Muscle of leg (tissue), 11 donors: ENCODE results near the gene ZNF740. TPM values are rescaled to one million over a fixed set of nuclear protein-coding genes. Genes with fewer than 3 reads are reported as not detected.
"Not testable (repeated sequence)": the region's sequence is repeated elsewhere in the genome, so short reads cannot be mapped to it uniquely, and the experiment has no call there.

Experiments
- DNase-seq: peaks from one replicate; pipeline ENCODE4 v3.0.0; 2013
- H3K27ac ChIP-seq: one replicate; pipeline ENCODE4 v1.5.1; 2013; ENCODE audit warnings: mild to moderate bottlenecking, low read length, control low read depth
- H3K27me3 ChIP-seq: one replicate; pipeline ENCODE4 v1.6.1; 2013; ENCODE audit warnings: low read length; ENCODE audit not compliant: control insufficient read depth, insufficient read depth
- H3K36me3 ChIP-seq: one replicate; pipeline ENCODE4 v1.6.1; 2013; ENCODE audit warnings: low read length; ENCODE audit not compliant: control insufficient read depth, insufficient read depth
- H3K4me1 ChIP-seq: one replicate; pipeline ENCODE4 v1.6.1; 2013; ENCODE audit warnings: low read length; ENCODE audit not compliant: control insufficient read depth, insufficient read depth
- H3K4me3 ChIP-seq: one replicate; pipeline ENCODE4 v1.5.1; 2013; ENCODE audit warnings: low read length, control low read depth
- H3K9me3 ChIP-seq: replicated peaks from 2 replicates; pipeline ENCODE4 v1.6.1; 2013; ENCODE audit warnings: low read depth, low read length; ENCODE audit not compliant: control insufficient read depth
- WGBS: methylation state at CpG from one replicate; pipeline ENCODE4 v1.1.5; 2013; ENCODE audit warnings: missing lambda C conversion rate; ENCODE audit not compliant: insufficient coverage; 5-methylcytosine and 5-hydroxymethylcytosine counted together
- polyA plus RNA-seq, 8 donors: library from polyadenylated mRNA; unstranded; fragments of 120-200 nt; gene quantifications; one replicate each; pipeline versions ENCODE4 v1.2.1 to v1.2.3, GENCODE V29; 2013; ENCODE audit warnings: inconsistent platforms in 1 of 8, low replicate concordance in 1 of 8; ENCODE audit not compliant: insufficient read length in 8 of 8, insufficient read depth in 1 of 8
- total RNA-seq: library from RNA; stranded (reverse); fragments of 120-200 nt; gene quantifications from one replicate; pipeline ENCODE4 v1.2.4, GENCODE V29; 2013

ZNF740 gene
- total and polyA plus RNA-seq, 9 donors, result 19.0 to 36.9 (median 27.6) TPM

DNA sequence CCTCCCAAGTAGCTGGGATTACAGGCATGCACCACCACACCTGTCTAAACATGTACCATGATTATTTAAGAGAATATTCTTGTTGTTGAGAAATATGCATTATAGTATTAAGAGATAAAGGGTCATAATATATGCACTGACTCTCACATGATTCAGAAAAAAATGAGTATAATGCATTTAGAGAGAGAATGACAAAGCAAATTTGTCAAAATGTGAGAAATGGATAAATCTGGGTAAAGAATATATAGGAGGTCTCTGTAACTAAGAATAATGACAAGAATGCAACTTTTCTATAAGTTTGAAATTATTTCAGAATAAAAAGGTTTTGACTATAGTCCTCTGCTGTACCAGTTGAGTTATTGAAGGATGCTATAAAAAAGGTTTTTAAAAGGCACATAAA is 28.1 kb upstream of the ZNF740 start:
- no peaks in the 10 kb centered on the region for H3K9me3 ChIP-seq
- no peak for DNase-seq
- H3K4me1 ChIP-seq, result no peaks in the 10 kb centered on the region
- no peaks in the 10 kb centered on the region for H3K36me3 ChIP-seq
- no peak overlapping the region for H3K4me3 ChIP-seq
- no peak overlapping the region for H3K27ac ChIP-seq
- no peaks in the 10 kb centered on the region for H3K27me3 ChIP-seq

DNA sequence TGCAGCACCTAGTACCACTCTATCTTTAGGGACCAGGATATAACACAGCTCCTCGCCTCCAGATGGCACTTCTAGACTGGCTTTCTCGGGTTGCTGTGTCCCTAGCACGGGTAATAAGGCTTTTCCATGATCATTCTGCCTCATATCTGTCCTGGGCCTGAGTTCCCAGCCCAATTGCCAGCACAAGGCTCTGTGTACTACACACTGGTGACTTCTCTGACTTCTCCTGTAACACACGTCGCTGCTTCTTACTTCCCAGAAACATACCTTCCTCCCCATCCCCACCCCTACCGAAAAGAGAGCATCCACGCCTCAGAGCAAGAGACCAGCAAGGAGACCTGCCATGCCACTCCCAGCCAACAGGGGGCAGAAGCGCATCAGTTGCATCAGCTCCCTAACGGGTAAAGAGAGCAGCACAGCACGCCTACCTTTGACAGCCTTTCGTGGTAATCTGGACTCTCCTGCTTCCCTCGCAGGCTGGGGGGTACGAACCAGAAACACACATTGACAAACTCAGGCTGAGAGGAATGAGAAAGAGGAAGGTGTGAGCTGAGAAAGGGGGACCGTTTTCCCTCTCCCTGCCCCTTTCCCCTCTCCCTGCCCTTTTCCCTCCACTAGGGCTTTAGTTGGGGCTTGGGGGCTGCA is 21.2 kb upstream of the ZNF740 start:
- WGBS, result 22% methylated on average over 9 of the region's 14 CpGs
- no peaks in the 10 kb centered on the region for H3K9me3 ChIP-seq
- peaks cover 20% of the 10 kb centered on the region for H3K36me3 ChIP-seq
- H3K4me3 ChIP-seq, result no peak overlapping the region
- peak; percentile 76 for DNase-seq
- H3K27ac ChIP-seq, result no peak overlapping the region
- peaks cover 3% of the 10 kb centered on the region for H3K4me1 ChIP-seq
- no peaks in the 10 kb centered on the region for H3K27me3 ChIP-seq

DNA sequence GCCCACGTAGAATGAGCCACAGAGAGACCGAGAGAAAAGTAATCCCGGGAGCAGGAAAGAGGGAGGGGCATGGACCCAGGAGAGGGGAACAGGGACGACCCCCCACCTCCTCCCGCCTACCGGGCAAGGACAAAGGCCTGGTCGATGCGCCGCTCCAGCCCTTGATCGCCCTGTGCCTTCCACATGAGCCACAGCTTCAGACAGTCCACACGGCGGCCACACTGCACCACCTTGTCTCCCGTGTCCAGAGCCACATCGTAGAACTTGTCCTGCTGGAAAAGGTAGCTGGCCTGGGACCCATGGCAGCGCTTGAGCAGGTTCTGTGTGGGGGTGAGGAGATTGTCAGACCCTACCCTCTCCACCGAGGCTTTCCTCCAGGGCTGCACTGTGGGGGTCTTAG is 20.5 kb upstream of the ZNF740 start:
- H3K9me3 ChIP-seq, result no peaks in the 10 kb centered on the region
- H3K36me3 ChIP-seq, result peaks cover 20% of the 10 kb centered on the region
- 82% methylated on average over 6 of the region's 16 CpGs for whole genome bisulfite sequencing
- no peaks in the 10 kb centered on the region for H3K27me3 ChIP-seq
- no peak overlapping the region for H3K27ac ChIP-seq
- H3K4me1 ChIP-seq, result peaks cover 3% of the 10 kb centered on the region
- no peak for DNase-seq
- no peak overlapping the region for H3K4me3 ChIP-seq

DNA sequence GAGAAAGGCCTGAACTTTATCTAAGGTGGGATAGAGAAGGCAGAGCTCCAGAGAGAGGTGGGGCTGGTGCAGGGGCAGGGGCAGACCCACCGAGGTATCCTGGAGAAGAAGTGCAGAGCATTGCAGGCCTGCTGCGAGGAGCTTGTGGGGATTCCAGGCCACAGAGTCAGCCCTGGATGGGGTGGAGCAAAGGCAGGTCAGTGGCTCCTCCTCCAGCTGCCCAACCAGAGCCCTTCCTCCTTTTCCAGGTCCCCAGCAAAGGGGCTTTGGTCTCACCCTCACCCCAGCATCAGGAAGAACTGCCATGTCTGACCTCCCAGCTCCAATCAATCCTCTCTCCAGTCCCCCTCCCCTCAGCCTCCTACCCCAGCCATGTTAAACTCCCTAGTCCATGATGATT is 19.8 kb upstream of the ZNF740 start:
- no peaks in the 10 kb centered on the region for H3K27me3 ChIP-seq
- H3K4me3 ChIP-seq, result no peak overlapping the region
- no peak overlapping the region for H3K27ac ChIP-seq
- H3K36me3 ChIP-seq, result peaks cover 20% of the 10 kb centered on the region
- WGBS, result no CpG with 5 or more reads among the region's 2 CpGs
- peaks cover 3% of the 10 kb centered on the region for H3K4me1 ChIP-seq
- no peak for DNase-seq
- H3K9me3 ChIP-seq, result no peaks in the 10 kb centered on the region

DNA sequence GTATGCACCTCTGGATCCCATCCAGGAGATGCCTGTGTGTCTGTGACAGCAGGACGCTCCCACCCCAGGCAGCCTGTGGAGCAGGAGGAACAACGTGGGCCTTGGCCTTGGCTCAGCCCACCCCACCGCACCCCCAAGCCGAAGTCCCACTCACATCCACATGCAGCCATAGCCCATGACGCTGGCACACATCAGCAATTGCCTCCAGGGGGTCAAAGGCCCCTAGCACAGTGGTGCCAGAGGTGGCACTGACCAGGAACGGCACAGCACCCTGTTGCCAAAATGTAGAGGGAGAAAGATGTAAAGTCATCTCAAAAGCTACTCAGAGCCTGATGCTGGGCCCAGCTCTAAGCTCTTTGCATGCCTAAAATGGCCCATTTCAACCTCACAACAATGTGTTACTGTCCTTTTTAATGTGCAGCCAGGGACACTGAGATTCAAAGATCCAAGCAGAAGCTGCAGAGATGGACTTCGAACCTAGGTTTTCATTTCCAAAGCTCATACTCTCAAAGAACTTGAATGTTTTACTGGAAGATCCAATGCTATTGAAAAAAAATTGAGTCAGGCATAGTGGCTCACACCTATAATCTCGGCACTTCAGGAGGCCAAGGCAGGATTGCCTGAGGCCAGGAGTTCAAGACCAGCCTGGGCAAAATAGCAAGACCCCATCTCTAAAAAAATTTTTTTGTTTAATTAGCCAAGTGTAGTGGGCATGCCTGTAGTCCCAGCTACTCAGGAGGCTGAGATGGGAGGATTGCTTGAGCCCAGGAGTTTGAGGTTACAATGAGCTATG is 19.2 kb upstream of the ZNF740 start:
- Histone ChIP-seq H3K4me1 (peaks cover 3% of the 10 kb centered on the region), H3K9me3 (no peaks in the 10 kb centered on the region), H3K27ac (no peak overlapping the region), H3K4me3 (no peak overlapping the region), H3K36me3 (peaks cover 20% of the 10 kb centered on the region), H3K27me3 (no peaks in the 10 kb centered on the region)
- no peak for DNase-seq
- 88% methylated on average over 5 of the region's 8 CpGs for WGBS

DNA sequence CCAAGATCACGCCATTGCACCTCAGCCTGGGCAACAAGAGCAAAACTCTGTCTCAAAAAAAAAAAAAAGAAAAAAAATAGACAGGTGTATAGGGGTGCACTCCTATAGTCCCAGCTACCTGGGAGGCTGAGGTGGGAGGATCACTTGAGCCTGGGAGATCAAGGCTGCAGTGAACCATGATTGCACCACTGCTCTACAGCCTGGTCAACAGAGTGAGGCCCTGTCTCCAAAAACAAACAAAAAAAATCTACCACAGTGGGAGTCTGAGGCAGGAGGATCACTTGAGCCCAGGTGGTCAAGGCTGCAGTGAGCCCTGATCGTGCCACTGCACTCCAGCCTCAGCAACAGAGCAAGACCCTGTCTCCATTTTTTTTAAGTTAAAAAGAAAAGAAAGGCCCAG is 17.5 kb upstream of the ZNF740 start:
- 100% methylated on average over 1 of the region's 2 CpGs for WGBS

DNA sequence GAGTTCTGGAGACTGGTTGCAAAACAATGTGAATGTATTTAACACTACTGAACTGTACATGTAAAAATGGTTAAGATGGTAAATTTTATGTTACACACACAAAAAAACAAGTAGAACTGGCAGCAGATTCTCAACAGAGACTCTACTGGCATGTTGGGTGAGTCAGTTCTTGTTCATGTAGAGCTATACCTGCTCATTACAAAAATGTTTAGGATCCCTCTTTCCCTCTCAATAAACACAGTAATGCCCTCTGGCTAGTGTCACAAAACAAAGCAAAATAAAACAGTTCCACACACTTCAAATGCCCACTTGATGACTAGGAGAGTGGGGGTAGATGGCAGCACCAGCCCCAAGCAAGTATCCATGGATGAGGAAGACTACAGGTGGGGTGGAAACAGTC is 13.7 kb upstream of the ZNF740 start:
- Histone ChIP-seq H3K9me3 (no peaks in the 10 kb centered on the region), H3K4me3 (no peak overlapping the region), H3K27me3 (no peaks in the 10 kb centered on the region), H3K36me3 (peaks cover 23% of the 10 kb centered on the region), H3K27ac (no peak overlapping the region), H3K4me1 (peaks cover 8% of the 10 kb centered on the region)
- no peak for DNase-seq

More for the DNA sequence above, 17.5 kb upstream of the ZNF740 start:
- DNase-seq, H3K9me3 ChIP-seq, H3K27ac ChIP-seq, H3K27me3 ChIP-seq, H3K4me3 ChIP-seq, H3K4me1 ChIP-seq: not testable (repeated sequence)
- H3K36me3 ChIP-seq, result peaks cover 25% of the 10 kb centered on the region

DNA sequence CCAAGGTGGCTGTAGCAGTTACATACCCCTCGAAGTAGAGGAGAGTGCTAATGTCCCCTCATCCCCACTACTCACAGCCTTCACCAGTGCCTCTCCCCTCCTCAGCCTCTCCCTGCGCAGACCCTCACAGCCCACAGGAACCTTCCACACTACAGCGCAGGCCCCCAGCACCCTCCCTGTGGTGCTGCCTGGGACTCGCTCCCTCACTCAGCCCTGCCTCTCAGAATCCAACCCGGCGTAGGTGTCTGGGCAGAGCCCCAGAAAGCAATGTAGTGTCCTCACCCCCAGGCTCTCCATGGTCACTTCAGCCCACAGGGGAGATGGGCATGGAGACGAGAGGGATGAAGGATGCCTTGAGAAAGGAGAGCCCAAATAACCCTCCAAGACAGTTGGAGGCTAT is 10.9 kb upstream of the ZNF740 start:
- WGBS, result 97% methylated on average over 4 of the region's 7 CpGs
- Histone ChIP-seq H3K4me3 (no peak overlapping the region), H3K36me3 (peaks cover 28% of the 10 kb centered on the region), H3K4me1 (peaks cover 10% of the 10 kb centered on the region), H3K27me3 (no peaks in the 10 kb centered on the region), H3K27ac (no peak overlapping the region), H3K9me3 (no peaks in the 10 kb centered on the region)
- DNase-seq, result no peak

DNA sequence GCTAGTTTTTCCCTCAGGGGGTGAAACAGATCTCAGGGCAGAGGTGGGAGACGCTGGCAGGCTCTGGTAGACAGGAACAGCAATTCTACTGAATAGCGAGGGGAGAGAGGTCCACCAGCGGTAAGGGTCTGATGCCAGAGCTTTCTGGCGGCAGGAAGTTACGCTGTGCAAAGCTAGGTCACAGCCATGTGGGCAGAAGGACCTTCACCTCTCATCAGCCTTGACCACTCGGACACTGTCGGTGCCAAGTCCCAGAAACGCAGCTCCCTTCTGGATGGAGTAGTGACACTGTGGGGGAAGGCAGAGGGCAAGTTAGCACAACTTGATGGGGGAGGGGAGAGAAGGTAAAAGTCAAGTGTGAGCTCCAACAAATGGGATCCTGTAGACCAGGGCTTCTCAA is 10.3 kb upstream of the ZNF740 start:
- WGBS, result 86% methylated on average over 7 of the region's 8 CpGs
- no peaks in the 10 kb centered on the region for H3K27me3 ChIP-seq
- no peak overlapping the region for H3K27ac ChIP-seq
- no peaks in the 10 kb centered on the region for H3K9me3 ChIP-seq
- no peak overlapping the region for H3K4me3 ChIP-seq
- peaks cover 10% of the 10 kb centered on the region for H3K4me1 ChIP-seq
- DNase-seq, result no peak
- H3K36me3 ChIP-seq, result peaks cover 28% of the 10 kb centered on the region

DNA sequence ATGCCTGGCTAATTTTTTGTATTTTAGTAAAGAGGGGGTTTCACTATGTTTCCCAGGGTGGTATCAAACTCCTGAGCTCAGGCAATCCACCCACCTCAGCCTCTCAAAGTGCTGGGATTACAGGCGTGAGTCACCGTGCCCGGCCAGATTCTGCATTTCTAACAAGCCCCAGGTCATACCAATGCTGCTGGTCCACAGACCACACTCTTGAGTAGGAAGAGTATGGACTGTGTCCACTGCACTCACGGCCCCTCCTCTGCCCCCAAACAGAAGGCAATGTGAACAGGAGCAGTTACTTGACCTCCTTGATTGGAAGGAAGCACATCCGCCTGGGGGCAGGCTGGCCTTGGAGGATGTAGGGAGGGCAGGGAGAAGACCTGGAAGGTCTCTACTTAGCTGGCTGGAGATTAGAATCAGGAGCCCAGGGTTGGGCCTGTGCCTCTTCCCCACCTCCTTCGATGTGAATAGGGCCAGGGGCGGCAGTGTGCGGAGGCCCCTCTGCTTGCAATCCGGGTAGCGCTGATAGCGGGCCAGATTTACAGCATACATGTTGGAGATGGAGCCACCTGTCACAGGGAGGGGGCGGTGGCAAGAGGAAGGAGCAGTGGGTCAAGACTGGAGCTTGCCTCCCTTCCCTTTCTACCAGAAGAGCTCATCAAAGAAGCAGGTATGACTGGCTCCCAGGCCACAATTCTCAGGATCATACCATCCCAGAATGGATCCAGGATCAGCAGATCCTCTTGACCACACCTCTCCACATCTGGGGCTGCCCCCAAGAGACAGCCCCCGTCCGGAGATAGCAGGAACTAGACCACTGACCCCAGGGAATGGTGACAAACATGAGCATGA is 9.4 kb upstream of the ZNF740 start:
- DNase-seq, result no peak
- Histone ChIP-seq H3K36me3 (peaks cover 28% of the 10 kb centered on the region), H3K4me1 (peaks cover 10% of the 10 kb centered on the region), H3K9me3 (no peaks in the 10 kb centered on the region), H3K27ac (no peak overlapping the region), H3K27me3 (no peaks in the 10 kb centered on the region), H3K4me3 (no peak overlapping the region)
- WGBS, result 100% methylated on average over 1 of the region's 14 CpGs
